BLaER1 (cell line): ENCODE results near the gene COQ8B.
A peak's percentile ranks its signal among the peaks of the same experiment; 100 is the strongest.

Experiments used
- H3K27ac ChIP-seq: shearing (Covaris generic); formaldehyde crosslinking; 2 replicates; pipeline ENCODE4 v1.8.1; 2022
- H3K27me3 ChIP-seq: shearing (Covaris generic); formaldehyde crosslinking; 2 replicates; pipeline ENCODE4 v1.8.1; 2022
- H3K36me3 ChIP-seq: shearing (Covaris generic); formaldehyde crosslinking; 2 replicates; pipeline ENCODE4 v1.8.1; 2022
- H3K4me1 ChIP-seq: shearing (Covaris generic); formaldehyde crosslinking; 2 replicates; pipeline ENCODE4 v1.8.1; 2022
- H3K4me2 ChIP-seq: shearing (Covaris generic); formaldehyde crosslinking; 2 replicates; pipeline ENCODE4 v1.8.1; 2022
- H3K4me3 ChIP-seq: shearing (Covaris generic); formaldehyde crosslinking; 2 replicates; pipeline ENCODE4 v1.8.1; 2022
- H3K9ac ChIP-seq: shearing (Covaris generic); formaldehyde crosslinking; 2 replicates; pipeline ENCODE4 v1.8.1; 2022
- H3K9me3 ChIP-seq: shearing (Covaris generic); formaldehyde crosslinking; 2 replicates; pipeline ENCODE4 v1.8.1; 2022
- H4K20me1 ChIP-seq: shearing (Covaris generic); formaldehyde crosslinking; 2 replicates; pipeline ENCODE4 v1.8.1; 2022
- Cebpa-rat ChIP-seq: shearing (Covaris generic); IDR thresholded peaks from 2 replicates; pipeline ENCODE4 v1.8.1; 2022

The COQ8B gene

DNA sequence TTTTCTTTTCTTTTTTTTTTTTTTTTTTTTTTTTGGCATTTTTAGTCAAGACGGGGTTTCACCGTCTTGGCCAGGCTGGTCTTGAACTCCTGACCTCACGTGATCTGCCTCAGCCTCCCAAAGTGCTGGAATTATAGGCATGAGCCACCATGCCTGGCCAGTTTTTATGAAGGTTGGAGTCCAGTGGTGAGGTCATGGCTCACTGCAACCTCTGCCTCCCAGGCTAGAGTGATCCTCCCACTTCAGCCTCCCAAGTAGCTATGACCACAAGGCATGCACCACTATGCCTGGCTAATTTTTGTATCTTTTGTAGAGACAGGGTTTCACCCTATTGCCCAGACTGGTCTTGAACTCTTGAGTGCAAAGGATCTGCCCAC is 38.5 kb upstream of the COQ8B start:
- H3K9ac ChIP-seq = no peak overlapping the region
- no peak for TF ChIP-seq Cebpa-rat
- H3K4me2 ChIP-seq = peak overlapping the region; percentile 47
- H3K36me3 ChIP-seq = peaks cover 76% of the 10 kb centered on the region
- H3K27ac ChIP-seq = peak overlapping the region; percentile 7; the same call in 1 of the 2 replicates
- no peaks in the 10 kb centered on the region for H3K9me3 ChIP-seq
- H3K4me1 ChIP-seq = peaks cover 50% of the 10 kb centered on the region
- peaks cover 78% of the 10 kb centered on the region for H4K20me1 ChIP-seq
- H3K27me3 ChIP-seq = no peaks in the 10 kb centered on the region
- H3K4me3 ChIP-seq = peak overlapping the region; percentile 11; the same call in 1 of the 2 replicates

DNA sequence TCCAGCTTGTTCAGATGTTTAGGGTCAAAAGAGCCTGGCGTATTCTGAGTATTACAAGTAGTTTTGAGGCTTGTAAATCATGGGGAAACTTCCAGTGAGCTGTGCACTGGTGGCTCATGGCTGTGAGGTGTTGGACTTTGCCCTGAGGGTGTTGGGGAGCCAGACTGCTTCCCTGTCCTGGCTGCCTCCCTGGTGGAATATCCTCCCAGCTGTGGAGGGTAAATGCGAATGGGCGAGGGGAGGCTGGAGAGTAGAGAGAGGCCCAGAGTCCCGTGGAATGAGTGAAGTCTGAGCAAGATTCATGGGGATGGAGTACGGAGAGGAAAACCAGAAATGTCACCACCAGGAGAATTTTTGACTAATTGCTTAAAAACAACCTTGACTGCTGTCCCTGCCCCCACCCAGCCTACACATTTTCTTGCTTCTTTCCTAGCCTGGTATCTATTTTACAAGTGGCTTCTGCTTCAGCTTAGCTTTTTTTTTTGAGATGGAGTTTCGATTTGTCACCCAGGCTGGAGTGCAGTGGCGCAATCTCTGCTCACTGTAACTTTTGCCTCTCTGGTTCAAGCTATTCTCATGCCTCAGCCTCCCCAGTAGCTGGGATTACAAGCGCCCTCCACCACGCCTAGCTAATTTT is 38.0 kb upstream of the COQ8B start:
- TF ChIP-seq Cebpa-rat = no peak
- H3K27me3 ChIP-seq = no peaks in the 10 kb centered on the region
- H3K4me1 ChIP-seq = peaks cover 55% of the 10 kb centered on the region
- H3K4me2 ChIP-seq = peak overlapping the region; percentile 47
- H3K9me3 ChIP-seq = no peaks in the 10 kb centered on the region
- peak overlapping the region; percentile 7; the same call in 1 of the 2 replicates for H3K27ac ChIP-seq
- H3K4me3 ChIP-seq = peak overlapping the region; percentile 11; the same call in 1 of the 2 replicates
- peaks cover 73% of the 10 kb centered on the region for H4K20me1 ChIP-seq
- H3K9ac ChIP-seq = peak overlapping the region; percentile 39
- peaks cover 71% of the 10 kb centered on the region for H3K36me3 ChIP-seq

DNA sequence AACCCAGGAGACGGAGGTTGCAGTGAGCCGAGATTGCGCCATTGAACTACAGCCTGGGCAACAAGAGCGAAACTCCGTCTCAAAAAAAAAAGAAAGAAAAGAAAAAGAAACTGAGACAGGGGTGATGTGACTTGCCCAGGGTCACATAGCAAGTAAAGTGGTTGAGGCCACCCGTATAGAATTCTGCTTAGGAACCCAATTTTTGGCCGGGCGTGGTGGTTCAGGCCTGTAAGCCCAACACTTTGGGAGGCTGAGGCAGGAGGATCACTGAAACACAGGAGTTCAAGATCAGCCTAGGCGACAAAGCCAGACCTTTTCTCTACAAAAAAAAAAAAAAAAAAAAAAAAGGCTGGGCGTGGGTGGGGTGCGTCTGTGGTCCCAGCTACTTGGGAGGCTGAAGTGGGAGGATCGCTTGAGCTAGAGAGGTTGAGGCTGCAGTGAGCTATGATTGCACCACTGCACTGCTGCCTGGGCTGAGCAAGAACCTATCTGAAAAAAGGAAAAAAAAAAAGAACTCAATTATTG is 35.6 kb upstream of the COQ8B start:
- peak overlapping the region; percentile 90 for H3K4me2 ChIP-seq
- H3K4me3 ChIP-seq = peak overlapping the region; percentile 88
- no peak for TF ChIP-seq Cebpa-rat
- H3K4me1 ChIP-seq = peaks cover 74% of the 10 kb centered on the region
- peak overlapping the region; percentile 99 for H3K27ac ChIP-seq
- H3K9ac ChIP-seq = peak overlapping the region; percentile 99
- no peaks in the 10 kb centered on the region for H3K27me3 ChIP-seq
- H3K9me3 ChIP-seq = no peaks in the 10 kb centered on the region
- H3K36me3 ChIP-seq = peaks cover 47% of the 10 kb centered on the region
- H4K20me1 ChIP-seq = peaks cover 49% of the 10 kb centered on the region

DNA sequence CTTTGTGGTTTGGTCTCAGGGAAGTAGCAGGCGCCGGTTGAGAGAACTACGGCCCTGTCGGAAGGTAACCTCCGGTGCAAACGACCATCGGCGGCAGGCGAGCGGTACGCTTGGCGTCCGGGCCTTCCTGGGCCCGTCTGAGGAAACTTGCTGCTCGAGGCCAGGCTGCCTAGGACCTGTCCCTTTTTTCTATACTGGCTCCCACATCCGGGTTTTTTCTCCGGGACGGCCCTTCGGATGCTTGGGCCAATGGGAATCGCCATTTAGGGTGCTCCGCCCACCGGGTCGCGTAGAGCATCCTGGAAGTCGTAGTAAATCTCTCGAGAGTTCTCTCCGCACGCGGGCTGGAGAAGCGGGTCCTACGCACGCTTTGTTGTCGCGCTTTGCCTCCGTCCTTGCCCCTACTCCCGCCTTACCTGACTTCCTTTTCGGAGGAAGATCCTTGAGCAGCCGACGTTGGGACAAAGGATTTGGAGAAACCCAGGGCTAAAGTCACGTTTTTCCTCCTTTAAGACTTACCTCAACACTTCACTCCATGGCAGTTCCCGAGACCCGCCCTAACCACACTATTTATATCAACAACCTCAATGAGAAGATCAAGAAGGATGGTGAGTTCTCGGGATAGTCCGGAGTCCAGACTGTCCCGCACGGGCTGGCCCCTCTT is 34.3 kb upstream of the COQ8B start, which contains the start of gene SNRPA:
TSS of gene SNRPA (plus strand) at position 330 of the 664 bp plus-strand sequence. CDS start at position 536, 206 bp downstream.
- TF ChIP-seq Cebpa-rat = no peak
- Histone ChIP-seq H3K4me1 (peaks cover 66% of the 10 kb centered on the region), H3K27ac (peak within 1 kb of the TSS; percentile 99), H3K9me3 (no peaks in the 10 kb centered on the region), H3K4me2 (peak within 1 kb of the TSS; percentile 91), H3K36me3 (peaks cover 34% of the 10 kb centered on the region), H4K20me1 (peaks cover 36% of the 10 kb centered on the region), H3K9ac (peak within 1 kb of the TSS; percentile 99), H3K27me3 (no peaks in the 10 kb centered on the region), H3K4me3 (peak within 1 kb of the TSS; percentile 88)

DNA sequence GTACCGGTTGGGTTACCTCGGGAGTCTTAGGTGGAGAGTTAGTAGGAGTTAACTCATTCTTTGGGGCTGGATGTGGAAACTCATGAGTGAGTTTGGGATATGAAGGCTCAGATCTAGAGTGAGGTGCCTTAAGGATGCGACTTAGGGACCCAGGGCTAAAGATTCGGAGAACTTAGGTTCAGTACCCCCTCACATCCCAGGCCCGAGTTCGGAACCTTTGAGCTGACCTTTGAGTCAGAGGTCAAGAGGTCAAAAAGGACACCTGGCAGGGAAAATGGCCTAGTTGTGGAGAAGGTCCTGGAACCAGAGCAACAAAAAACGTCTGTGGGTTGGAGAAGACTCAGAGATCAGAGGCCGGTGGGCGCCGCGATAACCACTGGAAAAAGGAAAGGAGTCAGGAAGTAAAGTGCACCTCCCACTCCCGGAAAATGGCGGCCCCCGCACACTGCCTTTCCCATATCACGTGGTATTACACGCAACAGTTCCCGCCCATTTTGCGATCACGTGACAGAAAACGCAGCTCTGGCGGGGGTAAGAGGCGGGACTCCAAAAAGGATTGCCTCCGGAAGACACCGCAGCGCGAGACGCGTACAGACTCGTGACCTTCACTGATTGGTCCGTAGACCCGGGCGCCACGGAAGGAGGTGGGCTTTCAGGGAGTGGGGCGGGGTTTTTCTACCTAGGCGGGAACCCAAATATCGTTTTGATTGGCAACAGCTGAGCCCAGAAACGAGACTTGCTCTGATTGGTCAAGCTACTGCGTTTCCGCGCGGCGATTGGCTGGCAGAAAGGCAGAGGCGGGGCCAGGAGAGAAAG is 33.6 kb upstream of the COQ8B start, which contains the start of gene ACTMAP:
TSS of gene ACTMAP (minus strand) at position 420 of the 816 bp plus-strand sequence. CDS start 674 bp downstream, outside the sequence.
- peak within 1 kb of the TSS; percentile 99 for H3K9ac ChIP-seq
- H4K20me1 ChIP-seq = peaks cover 29% of the 10 kb centered on the region
- H3K4me3 ChIP-seq = peak within 1 kb of the TSS; percentile 88
- TF ChIP-seq Cebpa-rat = no peak
- no peaks in the 10 kb centered on the region for H3K9me3 ChIP-seq
- no peaks in the 10 kb centered on the region for H3K27me3 ChIP-seq
- peak within 1 kb of the TSS; percentile 91 for H3K4me2 ChIP-seq
- peaks cover 26% of the 10 kb centered on the region for H3K36me3 ChIP-seq
- H3K27ac ChIP-seq = peak within 1 kb of the TSS; percentile 99
- peaks cover 58% of the 10 kb centered on the region for H3K4me1 ChIP-seq

DNA sequence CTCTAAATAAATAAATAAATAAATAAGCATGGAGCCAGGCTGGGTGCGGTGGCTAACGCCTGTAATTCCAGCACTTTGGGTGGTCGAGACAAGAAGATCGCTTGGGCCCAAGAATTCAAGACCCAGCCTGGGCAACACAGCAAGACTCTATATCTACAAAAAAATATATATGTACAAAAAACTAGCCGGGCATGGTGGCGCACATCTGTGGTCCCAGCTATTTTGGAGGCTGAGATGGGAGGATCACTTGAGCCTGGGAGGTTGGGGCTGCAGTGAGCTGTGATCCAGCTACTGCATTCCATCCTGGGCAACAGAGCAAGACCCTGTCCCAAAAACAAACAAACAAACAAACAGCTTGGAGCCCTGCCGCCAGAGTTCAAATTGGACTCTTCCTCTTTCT is 30.9 kb upstream of the COQ8B start:
- Histone ChIP-seq H3K36me3 (peaks cover 13% of the 10 kb centered on the region), H4K20me1 (peaks cover 3% of the 10 kb centered on the region; the same call in 1 of the 2 replicates), H3K9ac (no peak overlapping the region), H3K4me1 (peaks cover 31% of the 10 kb centered on the region), H3K27me3 (no peaks in the 10 kb centered on the region), H3K9me3 (no peaks in the 10 kb centered on the region), H3K27ac (no peak overlapping the region), H3K4me3 (no peak overlapping the region), H3K4me2 (no peak overlapping the region)
- no peak for TF ChIP-seq Cebpa-rat

DNA sequence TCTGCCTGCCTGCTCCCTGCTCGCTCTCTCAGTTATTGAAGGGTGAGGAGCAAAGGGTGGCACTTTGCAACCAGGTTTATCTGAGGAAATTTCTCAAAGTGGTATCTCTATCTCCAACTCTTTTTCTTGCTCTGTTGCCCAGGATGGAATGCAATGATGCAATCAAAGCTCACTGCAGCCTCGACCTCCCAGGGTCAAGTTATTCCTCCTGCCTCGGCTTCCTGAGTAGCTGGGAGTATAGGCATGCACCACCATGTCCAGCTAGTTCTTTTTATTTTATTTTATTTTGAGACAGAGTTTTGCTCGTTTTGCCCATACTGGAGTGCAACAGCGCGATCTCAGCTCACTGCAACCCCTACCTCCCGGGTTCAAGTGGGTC is 28.7 kb upstream of the COQ8B start:
- H3K4me3 ChIP-seq = no peak overlapping the region
- no peaks in the 10 kb centered on the region for H3K9me3 ChIP-seq
- no peak overlapping the region for H3K4me2 ChIP-seq
- no peak for TF ChIP-seq Cebpa-rat
- no peaks in the 10 kb centered on the region for H3K27me3 ChIP-seq
- H3K27ac ChIP-seq = 0 out of 2 replicates have a peak overlapping the region, but pooled peaks have one; percentile 6
- no peak overlapping the region for H3K9ac ChIP-seq
- peaks cover 10% of the 10 kb centered on the region; the same call in 1 of the 2 replicates for H3K36me3 ChIP-seq
- H3K4me1 ChIP-seq = peaks cover 26% of the 10 kb centered on the region
- no peaks in the 10 kb centered on the region for H4K20me1 ChIP-seq

DNA sequence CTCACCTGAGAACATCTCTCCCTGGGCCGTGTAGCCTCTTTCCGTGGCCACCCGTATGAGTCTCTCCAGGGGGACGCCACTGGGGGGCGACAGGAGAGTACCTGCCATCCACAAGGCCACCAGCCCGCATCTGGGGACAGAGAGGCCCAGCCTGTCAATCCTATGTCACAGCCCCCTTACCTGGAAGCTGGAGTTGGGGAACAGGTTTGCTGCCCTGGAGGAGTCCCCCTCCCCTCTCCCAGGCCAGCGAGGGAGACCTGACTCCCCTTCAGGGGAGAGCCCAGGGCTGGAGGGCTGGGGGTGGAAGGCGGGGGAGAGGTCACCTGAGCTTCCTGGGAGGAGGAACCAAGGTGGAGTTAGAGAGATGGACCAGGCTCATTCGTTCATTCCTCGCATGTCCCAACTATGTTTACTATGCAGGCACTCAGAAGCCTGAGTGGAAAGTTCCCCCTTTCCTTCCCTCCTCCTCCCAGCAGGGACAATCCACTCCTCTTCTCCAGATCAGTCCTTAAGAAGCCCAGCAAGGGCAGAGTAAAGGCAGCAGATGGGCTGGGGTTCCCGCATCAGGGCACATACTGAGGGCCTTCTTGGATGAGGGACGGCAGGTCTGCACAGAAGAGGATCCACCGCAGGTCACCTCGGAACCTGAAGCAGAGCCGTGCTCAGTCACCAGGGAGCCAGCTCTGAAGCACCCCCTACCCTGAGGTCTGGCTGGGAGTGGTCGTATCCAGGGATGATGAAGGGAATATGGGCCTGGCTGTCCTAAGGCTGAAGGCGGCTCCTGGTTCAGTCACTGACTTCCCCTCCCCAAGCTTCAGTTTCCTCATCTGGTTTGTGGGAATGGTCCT is 28.1 kb upstream of the COQ8B start:
- Histone ChIP-seq H3K4me3 (no peak overlapping the region), H4K20me1 (no peaks in the 10 kb centered on the region), H3K9ac (no peak overlapping the region), H3K36me3 (peaks cover 12% of the 10 kb centered on the region; the same call in 1 of the 2 replicates), H3K4me2 (no peak overlapping the region), H3K27me3 (no peaks in the 10 kb centered on the region), H3K4me1 (peaks cover 28% of the 10 kb centered on the region), H3K9me3 (no peaks in the 10 kb centered on the region), H3K27ac (0 out of 2 replicates have a peak overlapping the region, but pooled peaks have one; percentile 6)
- TF ChIP-seq Cebpa-rat = no peak

DNA sequence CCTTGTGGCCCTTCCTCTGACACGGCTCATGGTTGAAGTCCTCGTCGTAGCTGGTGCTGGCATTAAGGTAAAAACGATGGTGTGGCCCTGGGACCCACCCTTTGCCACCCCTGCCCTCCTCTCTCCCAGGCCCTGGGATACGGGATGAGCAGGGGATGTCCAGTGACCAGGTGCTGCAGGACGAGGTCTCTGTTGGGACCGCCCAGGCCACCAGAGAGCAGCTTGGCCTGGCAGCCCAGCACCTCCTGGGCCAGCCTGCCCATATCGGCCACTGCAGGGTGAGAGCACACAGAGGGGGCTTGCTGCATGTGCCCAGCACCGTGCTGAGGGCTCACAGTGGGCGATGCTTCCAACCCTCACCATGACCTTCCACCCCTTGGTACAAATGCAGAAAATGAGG is 27.2 kb upstream of the COQ8B start:
- Histone ChIP-seq H3K4me3 (no peak overlapping the region), H3K9me3 (no peaks in the 10 kb centered on the region), H4K20me1 (no peaks in the 10 kb centered on the region), H3K4me2 (no peak overlapping the region), H3K9ac (no peak overlapping the region), H3K27me3 (no peaks in the 10 kb centered on the region), H3K36me3 (peaks cover 21% of the 10 kb centered on the region; the same call in 1 of the 2 replicates), H3K4me1 (peaks cover 28% of the 10 kb centered on the region), H3K27ac (no peak overlapping the region)
- no peak for TF ChIP-seq Cebpa-rat
